ENCODE results near the gene ADIRF.
"Not testable (repeated sequence)": the region's sequence is repeated elsewhere in the genome, so short reads cannot be mapped to it uniquely, and the experiment has no call there.

The ADIRF gene

GRCh38 chr10:86968271-86968993, at the start of gene ADIRF:
ADIRF (plus strand) TSS chr10:86968482; CDS start chr10:86968545, 63 bp downstream.
- peak; percentile 40 for DNase-seq

DNA sequence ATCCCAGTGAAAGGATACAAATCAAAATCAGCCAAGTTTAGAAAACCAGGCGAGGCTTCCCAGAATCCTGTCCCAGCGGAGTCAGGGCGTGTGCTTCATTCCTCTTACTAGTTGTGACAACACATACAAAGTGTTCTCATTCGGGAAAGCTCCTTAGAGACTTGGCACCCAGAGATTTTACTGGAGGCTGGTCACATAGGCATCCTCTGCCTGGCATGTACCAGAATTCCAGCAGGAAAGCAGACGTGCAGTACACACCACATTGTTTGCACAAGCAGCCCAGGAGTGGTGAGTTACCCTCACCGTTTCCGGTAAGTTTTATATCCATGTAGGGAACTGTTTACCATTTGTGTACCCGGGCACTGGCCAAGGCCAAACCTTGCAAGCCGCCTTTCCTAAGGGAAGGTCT, 45.7 kb upstream of the ADIRF start:
- no peak for DNase-seq

DNA sequence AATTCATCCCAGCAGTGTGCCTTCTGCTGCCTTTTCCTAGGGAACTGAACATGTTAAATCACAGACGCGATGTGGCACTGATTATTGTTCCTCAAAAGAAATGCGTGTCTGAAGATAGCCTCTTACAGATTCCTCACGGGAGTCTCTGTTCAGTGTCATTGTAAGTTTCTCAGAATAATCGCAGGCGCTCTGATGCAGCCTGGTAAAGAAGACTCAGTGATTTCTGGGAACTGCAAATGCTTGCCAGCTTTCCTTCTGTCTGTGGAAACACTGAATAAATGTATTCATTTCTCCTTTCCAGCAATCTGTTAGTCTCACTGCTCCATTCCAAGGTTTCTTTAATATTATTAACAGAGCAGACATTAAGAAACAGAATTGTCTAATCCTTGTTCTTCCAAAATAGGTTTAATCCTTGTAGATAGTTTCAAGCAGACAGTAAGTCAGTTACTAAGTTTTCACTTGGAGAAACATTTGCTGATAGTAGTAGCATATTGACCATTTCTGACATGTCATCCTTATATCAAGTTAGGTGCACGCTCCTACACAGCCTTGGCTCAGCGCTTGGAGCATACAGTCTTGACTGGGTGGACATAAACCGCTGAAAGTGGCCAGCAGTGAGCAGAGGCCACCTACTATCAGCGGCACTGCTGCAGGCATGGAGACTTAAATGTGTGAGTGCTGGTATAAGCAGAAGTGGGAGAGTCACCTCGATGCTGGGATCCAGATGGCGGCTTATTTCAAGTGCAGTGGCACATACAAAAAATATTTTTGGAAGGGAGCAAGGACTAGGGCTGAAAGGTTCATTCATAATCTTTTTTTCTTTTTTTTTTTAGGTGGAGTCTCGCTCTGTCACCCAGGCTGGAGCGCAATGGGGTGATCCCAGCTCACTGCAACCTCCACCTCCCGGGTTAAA, 38.6 kb upstream of the ADIRF start:
- DNase-seq, result no peak

GRCh38 chr10:86931872-86932271, 36.4 kb upstream of the ADIRF start:
- DNase-seq, result no peak

- no peak for DNase-seq
Observed at GRCh38 chr10:86932674-86933073, 35.6 kb upstream of the ADIRF start.

DNA sequence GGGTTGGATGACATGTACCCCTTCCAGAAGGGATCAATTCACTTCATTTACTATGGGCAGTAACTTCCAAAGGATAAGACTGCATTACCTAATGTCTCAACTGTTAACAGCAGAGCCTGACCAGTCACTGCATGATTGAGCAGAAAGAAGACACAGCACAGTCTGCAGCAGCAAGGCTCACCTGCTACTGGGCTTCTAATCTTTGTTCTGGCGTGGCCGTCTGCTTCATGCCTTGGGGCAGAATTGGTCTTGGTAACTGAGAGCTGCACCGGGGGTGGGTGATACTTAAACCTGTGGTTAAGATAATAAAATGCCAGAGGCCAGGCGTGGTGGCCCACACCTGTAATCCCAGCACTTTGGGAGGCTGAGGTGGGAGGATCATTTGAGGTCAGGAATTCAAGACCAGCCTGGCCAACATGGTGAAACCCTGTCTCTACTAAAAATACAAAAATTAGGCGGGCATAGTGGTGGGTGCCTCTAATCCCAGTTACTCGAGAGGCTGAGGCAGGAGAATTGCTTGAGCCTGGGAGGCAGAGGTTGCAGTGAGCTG, 34.0 kb upstream of the ADIRF start:
- DNase-seq, result not testable (repeated sequence)

GRCh38 chr10:86936661-86937501, 31.4 kb upstream of the ADIRF start:
- no peak for DNase-seq

DNA sequence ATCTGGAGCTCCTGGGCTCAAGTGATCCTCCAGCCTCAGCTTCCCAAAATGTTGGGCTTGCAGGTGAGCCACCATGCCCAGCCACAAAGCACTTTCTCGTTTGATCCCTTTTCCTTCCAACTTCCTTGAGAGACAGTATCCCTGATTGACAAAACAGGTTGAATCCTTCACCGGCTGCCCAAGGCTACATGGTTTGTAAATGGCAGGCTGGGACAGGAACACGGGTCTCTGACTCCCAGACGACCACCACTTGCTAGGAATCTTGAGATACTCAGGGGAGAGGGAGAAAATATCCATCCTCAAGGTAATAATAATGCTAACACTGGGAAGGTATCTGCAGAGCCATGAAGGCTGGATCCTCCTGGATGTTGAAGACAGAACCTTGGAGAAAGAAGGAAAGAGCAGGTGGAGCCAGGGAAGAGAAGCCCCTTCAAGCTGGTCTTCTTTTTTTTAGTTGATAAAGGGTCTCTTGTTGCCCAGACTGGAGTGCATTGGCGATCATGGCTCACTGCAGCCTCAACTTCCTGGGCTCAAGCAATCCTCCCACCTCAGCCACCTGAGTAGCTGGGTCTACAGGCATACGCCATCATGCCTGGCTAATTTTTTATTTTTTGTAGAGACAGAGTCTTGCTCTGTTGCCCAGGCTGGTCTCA, 30.7 kb upstream of the ADIRF start:
- no peak for DNase-seq

GRCh38 chr10:86938260-86938659, 30.0 kb upstream of the ADIRF start:
- no peak for DNase-seq

- DNase-seq, result not testable (repeated sequence)
Observed at GRCh38 chr10:86940076-86940475, 28.2 kb upstream of the ADIRF start.

DNA sequence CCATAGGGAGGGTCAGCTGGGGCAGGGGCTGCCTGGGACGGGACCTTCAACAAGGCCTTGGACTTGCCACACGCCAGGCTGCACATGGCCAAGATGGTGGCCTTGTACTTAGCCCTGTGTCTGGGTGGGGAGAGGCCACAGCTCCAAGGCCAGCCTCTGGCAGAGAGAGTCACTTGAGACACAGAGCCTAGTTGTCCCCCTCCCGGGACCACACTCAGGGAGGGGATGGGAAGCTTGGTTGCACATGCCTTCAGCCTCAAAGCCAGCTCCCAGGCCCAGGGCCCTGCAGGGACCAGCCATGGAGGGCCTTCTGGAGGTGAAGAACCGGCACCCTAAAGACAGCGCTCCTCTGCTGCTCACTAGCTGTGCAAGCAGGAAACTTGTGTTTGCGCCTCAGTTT, 27.6 kb upstream of the ADIRF start:
- DNase-seq, result no peak

DNA sequence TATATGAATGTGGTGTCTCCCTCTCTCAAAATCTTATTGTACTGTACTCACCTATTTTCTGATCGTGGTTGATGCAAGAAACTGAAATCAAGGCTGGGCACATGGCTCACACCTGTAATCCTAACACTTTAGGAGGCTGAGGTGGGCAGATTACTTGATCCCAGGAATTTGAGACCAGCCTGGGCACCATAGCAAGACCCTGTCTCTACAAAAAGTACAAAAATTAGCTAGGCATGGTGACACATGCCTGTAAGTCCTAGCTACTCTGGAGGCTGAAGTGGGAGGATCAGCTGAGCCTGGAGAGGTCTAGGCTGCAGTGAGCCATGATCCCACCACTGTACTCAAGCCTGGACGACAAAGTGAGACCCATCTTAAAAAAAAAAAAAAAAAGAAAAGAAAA, 26.9 kb upstream of the ADIRF start:
- no peak for DNase-seq

- no peak for DNase-seq
Observed at GRCh38 chr10:86941991-86942421, 26.3 kb upstream of the ADIRF start.

- peak; percentile 45 for DNase-seq
Observed at GRCh38 chr10:86942441-86943315, 25.6 kb upstream of the ADIRF start.

- no peak for DNase-seq
Observed at GRCh38 chr10:86943316-86944030, 24.8 kb upstream of the ADIRF start.

- DNase-seq, result no peak
Observed at GRCh38 chr10:86944031-86944419, 24.3 kb upstream of the ADIRF start.

- DNase-seq, result no peak
Observed at GRCh38 chr10:86944471-86944870, 23.8 kb upstream of the ADIRF start.

- DNase-seq, result no peak
Observed at GRCh38 chr10:86944907-86945306, 23.4 kb upstream of the ADIRF start.

DNA sequence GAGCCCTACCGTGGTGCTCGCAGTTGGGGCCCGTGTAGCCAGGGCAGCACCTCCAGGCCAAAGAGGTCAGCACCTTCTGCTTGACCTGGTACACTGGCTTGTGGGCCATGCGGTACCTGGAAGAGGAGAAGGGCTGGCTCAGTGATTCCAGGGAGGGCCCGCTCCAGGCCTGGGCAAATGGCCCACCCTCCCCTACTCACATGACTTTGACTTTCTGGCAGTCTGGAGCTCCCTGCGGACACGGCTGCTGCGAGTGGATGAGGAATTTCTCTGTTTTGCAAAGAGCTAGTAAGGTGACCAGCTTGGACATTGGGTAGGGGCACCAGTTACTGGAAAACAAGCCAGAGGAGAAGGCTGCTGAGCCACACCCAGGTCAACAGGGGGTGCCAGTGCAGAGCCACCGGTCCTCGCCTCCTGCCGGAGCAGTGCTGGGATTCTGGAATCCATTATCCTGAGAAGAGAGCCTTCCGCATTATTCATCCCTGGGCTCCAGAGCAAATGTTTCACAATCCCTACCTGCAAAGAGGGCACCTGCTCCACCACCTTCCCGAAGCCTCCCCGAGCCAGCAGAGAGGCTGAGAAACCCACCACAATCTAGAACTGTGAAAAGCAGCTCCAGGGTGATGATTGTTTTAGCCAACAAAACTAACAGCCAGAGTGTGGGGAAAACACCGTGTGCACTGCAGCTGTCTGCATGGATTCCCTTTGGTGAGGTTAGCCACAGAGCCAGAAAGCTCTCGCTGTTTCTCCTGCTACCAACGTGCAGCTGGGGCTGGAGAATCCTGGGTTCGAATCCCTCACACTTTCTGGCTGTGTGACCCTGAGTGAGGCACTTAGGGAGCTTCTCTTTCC, 22.7 kb upstream of the ADIRF start:
- DNase-seq, result peak; percentile 53
